HG02840 (cell line): ENCODE results near the gene QKI.

Source experiments
- ATAC-seq: cut with Tn5 transposase; IDR thresholded peaks from one replicate; pipeline ENCODE4 v1.9.1; 2021; ENCODE audit warnings: mild to moderate bottlenecking, moderate library complexity, moderate number of reproducible peaks; ENCODE audit not compliant: unreplicated experiment, low FRiP score

QKI gene

GRCh38 chr6:163390770-163391169 lies 23.7 kb upstream of the QKI start:
- ATAC-seq: no peak

GRCh38 chr6:163391985-163392384 lies 22.5 kb upstream of the QKI start:
- ATAC-seq: no peak

GRCh38 chr6:163392533-163392932 lies 22.0 kb upstream of the QKI start:
- no peak for ATAC-seq

- no peak for ATAC-seq
These were observed 20.6 kb upstream of the QKI start for GRCh38 chr6:163393923-163394322.

- ATAC-seq: no peak
These were observed 19.9 kb upstream of the QKI start for GRCh38 chr6:163394659-163395058.

- no peak for ATAC-seq
These were observed 19.2 kb upstream of the QKI start for GRCh38 chr6:163395122-163395830.

- no peak for ATAC-seq
These were observed 18.7 kb upstream of the QKI start for GRCh38 chr6:163395831-163396185.

- no peak for ATAC-seq
These were observed 17.2 kb upstream of the QKI start for GRCh38 chr6:163397326-163397725.

- ATAC-seq: no peak
These were observed 16.4 kb upstream of the QKI start for GRCh38 chr6:163398115-163398514.

- ATAC-seq: no peak
These were observed 15.7 kb upstream of the QKI start for GRCh38 chr6:163398815-163399214.

- no peak for ATAC-seq
These were observed 14.0 kb upstream of the QKI start for GRCh38 chr6:163400509-163400908.

GRCh38 chr6:163401039-163401885 lies 13.3 kb upstream of the QKI start:
- ATAC-seq: no peak

GRCh38 chr6:163402616-163403015 lies 11.9 kb upstream of the QKI start:
- no peak for ATAC-seq

GRCh38 chr6:163404825-163405265 lies 9.7 kb upstream of the QKI start:
- ATAC-seq: no peak

- peak; percentile 82 for ATAC-seq
These were observed 8.9 kb upstream of the QKI start for GRCh38 chr6:163405412-163406309.

- ATAC-seq: peak; percentile 22
These were observed 8.2 kb upstream of the QKI start for GRCh38 chr6:163406366-163406765.

GRCh38 chr6:163406830-163407229 lies 7.7 kb upstream of the QKI start:
- no peak for ATAC-seq

GRCh38 chr6:163408352-163408991 lies 6.0 kb upstream of the QKI start:
- ATAC-seq: no peak

GRCh38 chr6:163409712-163410111 lies 4.8 kb upstream of the QKI start:
- ATAC-seq: no peak

GRCh38 chr6:163412341-163412740 lies 2.2 kb upstream of the QKI start:
- no peak for ATAC-seq
